Osteoblast (primary cell): Measurements from ENCODE around the gene TERB2. TPM values are rescaled to one million over a fixed set of nuclear protein-coding genes. Genes with fewer than 3 reads are reported as not detected.
"Not testable (repeated sequence)": the region's sequence is repeated elsewhere in the genome, so short reads cannot be mapped to it uniquely, and the experiment has no call there.

ENCODE experiments used
- DNase-seq: peaks from one replicate; pipeline ENCODE4 v3.0.0; 2011; ENCODE audit warnings: low spot score, mixed read lengths; ENCODE audit not compliant: insufficient read length; ENCODE audit errors: missing footprints
- H2AFZ ChIP-seq: 2 replicates; pipeline ENCODE4 v1.6.0; 2011; ENCODE audit warnings: mild to moderate bottlenecking, low read length
- H3K27ac ChIP-seq: 2 replicates; pipeline ENCODE4 v1.5.1; 2011; ENCODE audit warnings: mild to moderate bottlenecking, low read depth, low read length, moderate library complexity
- H3K27me3 ChIP-seq: 2 replicates; pipeline ENCODE4 v1.6.0; 2012; ENCODE audit warnings: mild to moderate bottlenecking, control low read depth, inconsistent platforms, low read length, moderate library complexity; ENCODE audit not compliant: insufficient read depth
- H3K36me3 ChIP-seq: 2 replicates; pipeline ENCODE4 v1.5.1; 2011; ENCODE audit warnings: mild to moderate bottlenecking, low read length, control low read depth, moderate library complexity; ENCODE audit not compliant: insufficient read depth
- H3K4me1 ChIP-seq: 2 replicates; pipeline ENCODE4 v1.5.1; 2011; ENCODE audit warnings: mild to moderate bottlenecking, low read length, control low read depth, moderate library complexity; ENCODE audit not compliant: insufficient read depth
- H3K4me2 ChIP-seq: 2 replicates; pipeline ENCODE4 v1.6.0; 2011; ENCODE audit warnings: mild to moderate bottlenecking, low read length; ENCODE audit not compliant: insufficient read depth
- H3K4me3 ChIP-seq: fragments of 200-600 bp; sonication (generic); 3 replicates; pipeline ENCODE4 v1.5.1; 2012; ENCODE audit warnings: mild to moderate bottlenecking, low read length, inconsistent platforms; ENCODE audit not compliant: insufficient read depth
- H3K79me2 ChIP-seq: 2 replicates; pipeline ENCODE4 v1.6.0; 2012; ENCODE audit warnings: mild to moderate bottlenecking, low read length, control low read depth, inconsistent platforms; ENCODE audit not compliant: insufficient read depth
- H3K9me3 ChIP-seq: 2 replicates; pipeline ENCODE4 v1.5.1; 2011; ENCODE audit warnings: low read depth, low read length, control low read depth
- H4K20me1 ChIP-seq: 2 replicates; pipeline ENCODE4 v1.6.0; 2012; ENCODE audit warnings: mild to moderate bottlenecking, low read length, control low read depth; ENCODE audit not compliant: insufficient read depth
- total RNA-seq: library from RNA; depleted of rRNA; stranded (reverse); fragments of >200 nt; gene quantifications from 2 replicates; pipeline ENCODE4 v1.2.3, GENCODE V29; 2012
- TF ChIP-seq, protein P1 (sequence below): IDR thresholded peaks from 2 replicates; pipeline ENCODE4 v1.5.1; 2011; ENCODE audit warnings: mild to moderate bottlenecking, low read depth, low read length, moderate library complexity; ENCODE audit errors: extremely low read depth

Gene TERB2
- total RNA-seq, 1 donor = not detected

DNA sequence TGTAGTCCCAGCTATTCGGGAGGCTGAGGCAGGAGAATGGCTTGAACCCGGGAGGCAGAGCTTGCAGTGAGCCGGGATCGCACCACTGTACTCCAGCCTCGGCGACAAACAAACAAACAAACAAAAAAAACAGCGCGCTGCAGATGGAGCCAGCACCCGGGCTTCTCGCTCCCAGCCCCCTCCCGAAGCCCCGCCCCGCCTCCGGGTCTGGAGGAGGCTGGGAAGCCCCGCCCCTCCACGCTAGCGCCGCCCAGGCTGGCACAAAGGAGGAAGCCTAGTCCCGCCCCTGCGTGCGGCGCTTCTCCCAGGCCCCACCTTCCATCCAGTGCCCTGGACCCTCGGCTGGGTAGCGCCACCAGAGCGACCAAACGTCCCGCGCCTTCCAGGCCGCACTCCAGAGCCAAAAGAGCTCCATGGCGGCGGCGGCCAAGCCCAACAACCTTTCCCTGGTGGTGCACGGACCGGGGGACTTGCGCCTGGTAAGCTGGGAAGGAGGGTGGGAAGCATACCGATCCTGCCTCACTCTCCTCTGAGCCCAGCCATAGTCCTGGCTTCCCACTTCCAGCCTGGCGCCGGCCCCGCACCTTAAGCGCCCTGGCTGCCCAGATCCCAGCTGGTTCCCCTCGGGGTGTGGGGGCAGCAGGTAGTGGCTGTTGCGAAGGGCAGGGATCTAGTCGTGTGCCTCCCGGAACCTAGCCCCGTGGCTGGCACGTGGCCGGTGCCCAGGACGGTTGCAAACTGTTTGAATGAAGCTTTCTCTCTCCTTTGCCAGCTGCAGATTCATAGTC lies 66.6 kb downstream of the TERB2 start, which contains the start of gene SORD:
TSS of gene SORD (plus strand) at position 325 of the 788 bp plus-strand sequence. CDS start at position 414, 89 bp downstream.
- peaks cover 11% of the 10 kb centered on the region for H3K4me1 ChIP-seq
- no peaks in the 10 kb centered on the region for H4K20me1 ChIP-seq
- peak within 1 kb of the TSS; percentile 98 for H2AFZ ChIP-seq
- peak within 1 kb of the TSS; percentile 95 for H3K4me2 ChIP-seq
- peak within 1 kb of the TSS; percentile 60 for H3K27ac ChIP-seq
- H3K9me3 ChIP-seq = no peaks in the 10 kb centered on the region
- H3K4me3 ChIP-seq = peak within 1 kb of the TSS; percentile 85
- peak; percentile 98 for DNase-seq
- TF ChIP-seq, protein P1, sequence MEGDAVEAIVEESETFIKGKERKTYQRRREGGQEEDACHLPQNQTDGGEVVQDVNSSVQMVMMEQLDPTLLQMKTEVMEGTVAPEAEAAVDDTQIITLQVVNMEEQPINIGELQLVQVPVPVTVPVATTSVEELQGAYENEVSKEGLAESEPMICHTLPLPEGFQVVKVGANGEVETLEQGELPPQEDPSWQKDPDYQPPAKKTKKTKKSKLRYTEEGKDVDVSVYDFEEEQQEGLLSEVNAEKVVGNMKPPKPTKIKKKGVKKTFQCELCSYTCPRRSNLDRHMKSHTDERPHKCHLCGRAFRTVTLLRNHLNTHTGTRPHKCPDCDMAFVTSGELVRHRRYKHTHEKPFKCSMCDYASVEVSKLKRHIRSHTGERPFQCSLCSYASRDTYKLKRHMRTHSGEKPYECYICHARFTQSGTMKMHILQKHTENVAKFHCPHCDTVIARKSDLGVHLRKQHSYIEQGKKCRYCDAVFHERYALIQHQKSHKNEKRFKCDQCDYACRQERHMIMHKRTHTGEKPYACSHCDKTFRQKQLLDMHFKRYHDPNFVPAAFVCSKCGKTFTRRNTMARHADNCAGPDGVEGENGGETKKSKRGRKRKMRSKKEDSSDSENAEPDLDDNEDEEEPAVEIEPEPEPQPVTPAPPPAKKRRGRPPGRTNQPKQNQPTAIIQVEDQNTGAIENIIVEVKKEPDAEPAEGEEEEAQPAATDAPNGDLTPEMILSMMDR = no peak
- no peaks in the 10 kb centered on the region for H3K36me3 ChIP-seq
- no peaks in the 10 kb centered on the region for H3K79me2 ChIP-seq
- no peaks in the 10 kb centered on the region for H3K27me3 ChIP-seq

DNA sequence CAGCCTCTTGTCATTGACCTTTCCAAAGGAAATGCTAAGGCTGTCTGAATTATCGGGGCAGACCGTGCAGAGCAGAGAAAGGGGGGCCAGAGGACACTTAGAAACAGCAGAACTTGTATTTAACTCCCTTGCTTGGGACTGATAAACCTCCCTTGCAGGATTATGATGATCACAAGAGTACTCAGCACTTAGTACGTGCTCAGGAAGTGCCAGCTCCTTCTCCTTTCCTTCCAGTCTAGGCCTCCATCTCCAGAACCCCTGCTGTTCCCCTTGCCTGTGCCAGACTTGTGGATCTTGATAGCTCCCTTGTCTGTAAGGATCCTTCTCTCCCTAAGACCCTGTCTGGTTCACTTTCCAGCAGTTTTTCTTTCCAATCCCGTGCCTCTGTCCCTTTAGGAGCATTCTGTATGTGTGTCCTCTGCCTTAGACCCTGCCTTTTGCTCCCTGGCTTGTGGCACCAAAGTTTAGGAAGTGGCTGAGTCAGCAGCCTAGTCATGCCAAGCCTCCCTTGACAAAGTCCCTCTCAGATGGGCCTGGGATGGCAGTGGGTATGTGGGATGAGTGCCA lies 67.3 kb downstream of the TERB2 start:
- H3K79me2 ChIP-seq = no peaks in the 10 kb centered on the region
- H3K9me3 ChIP-seq = no peaks in the 10 kb centered on the region
- H3K4me1 ChIP-seq = peaks cover 11% of the 10 kb centered on the region
- H3K4me2 ChIP-seq = peak overlapping the region; percentile 95
- H3K27me3 ChIP-seq = no peaks in the 10 kb centered on the region
- no peaks in the 10 kb centered on the region for H3K36me3 ChIP-seq
- DNase-seq = peak; percentile 60
- TF ChIP-seq, protein P1 = no peak
- peak overlapping the region; percentile 98 for H2AFZ ChIP-seq
- no peaks in the 10 kb centered on the region for H4K20me1 ChIP-seq
- H3K27ac ChIP-seq = peak overlapping the region; percentile 60
- H3K4me3 ChIP-seq = peak overlapping the region; percentile 85

DNA sequence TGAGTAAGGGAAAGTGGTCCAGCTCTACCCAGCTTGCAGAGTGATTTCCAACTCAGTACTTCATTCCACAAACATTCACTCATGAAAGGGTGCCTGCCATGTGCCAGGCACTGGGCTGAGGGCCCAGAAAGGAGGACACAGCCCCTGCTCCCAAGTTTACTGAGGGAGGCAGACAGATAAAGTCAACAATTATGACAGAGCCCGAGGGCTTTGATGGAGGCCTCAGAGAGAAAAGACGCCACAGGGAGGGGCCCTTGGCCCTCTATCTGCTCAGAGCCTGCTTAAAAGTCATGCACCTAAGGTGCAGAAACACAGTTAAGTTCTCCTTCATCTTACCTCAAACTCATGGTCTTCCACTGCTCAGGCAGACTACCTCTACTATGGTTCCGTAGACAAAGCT lies 68.2 kb downstream of the TERB2 start:
- H3K4me1 ChIP-seq = peaks cover 11% of the 10 kb centered on the region
- not testable (repeated sequence) for H4K20me1 ChIP-seq, H3K9me3 ChIP-seq, DNase-seq, H3K4me3 ChIP-seq, H3K36me3 ChIP-seq, H3K4me2 ChIP-seq, H2AFZ ChIP-seq, H3K27ac ChIP-seq, H3K27me3 ChIP-seq, H3K79me2 ChIP-seq

DNA sequence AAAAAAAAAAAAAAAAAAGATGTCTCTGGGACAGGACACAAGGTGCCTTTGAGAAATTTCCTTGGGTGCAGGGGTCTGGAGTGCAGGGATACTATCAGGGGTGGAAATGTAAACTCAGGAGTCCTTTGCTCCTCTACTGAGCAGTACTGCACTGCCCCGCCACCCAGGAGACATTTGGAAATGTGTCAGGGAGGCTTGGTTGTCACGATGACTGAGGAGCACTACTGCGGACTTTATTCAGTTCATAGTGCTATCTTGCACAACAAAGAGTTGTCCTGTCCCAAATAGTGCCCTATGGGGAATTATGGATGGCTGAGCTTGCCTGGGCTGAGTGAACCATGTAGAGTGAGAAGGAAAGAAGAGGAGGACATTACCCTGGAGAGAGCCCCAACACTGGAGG lies 69.1 kb downstream of the TERB2 start:
- H4K20me1 ChIP-seq, H3K79me2 ChIP-seq, H3K4me2 ChIP-seq, H3K36me3 ChIP-seq, DNase-seq, H3K9me3 ChIP-seq, H3K27ac ChIP-seq, H3K27me3 ChIP-seq, H2AFZ ChIP-seq, H3K4me3 ChIP-seq: not testable (repeated sequence)
- peaks cover 11% of the 10 kb centered on the region for H3K4me1 ChIP-seq
